GM10266 (cell line): Measurements from ENCODE around the gene GPR12.
"Not testable (repeated sequence)": the region's sequence is repeated elsewhere in the genome, so short reads cannot be mapped to it uniquely, and the experiment has no call there.

Experiments
- DNase-seq: peaks from one replicate; pipeline ENCODE4 v3.0.0; 2012; ENCODE audit errors: extremely low spot score
- CTCF ChIP-seq: IDR thresholded peaks from 2 replicates; pipeline ENCODE4 v1.5.1; 2012; ENCODE audit warnings: mild to moderate bottlenecking, low read depth; ENCODE audit not compliant: control insufficient read depth, insufficient read depth; ENCODE audit errors: missing control alignments

GPR12 gene

GRCh38 chr13:26747706-26748105 lies 12.9 kb downstream of the GPR12 start:
- DNase-seq: no peak
- TF ChIP-seq CTCF: no peak

GRCh38 chr13:26743971-26744370 lies 16.6 kb downstream of the GPR12 start:
- no peak for TF ChIP-seq CTCF
- no peak for DNase-seq

- TF ChIP-seq CTCF: no peak
- DNase-seq: no peak
Observed at GRCh38 chr13:26742691-26743358, 17.8 kb downstream of the GPR12 start.

GRCh38 chr13:26735677-26736076 lies 24.9 kb downstream of the GPR12 start:
- TF ChIP-seq CTCF: no peak
- DNase-seq: no peak

GRCh38 chr13:26727633-26728032 lies 33.0 kb downstream of the GPR12 start:
- no peak for DNase-seq
- no peak for TF ChIP-seq CTCF

GRCh38 chr13:26727122-26727521 lies 33.5 kb downstream of the GPR12 start:
- no peak for TF ChIP-seq CTCF

GRCh38 chr13:26726684-26727083 lies 33.9 kb downstream of the GPR12 start:
- DNase-seq: no peak
- no peak for TF ChIP-seq CTCF

More at GRCh38 chr13:26727122-26727521, 33.5 kb downstream of the GPR12 start:
- DNase-seq: no peak

- DNase-seq: not testable (repeated sequence)
Observed at GRCh38 chr13:26723620-26724019, 37.0 kb downstream of the GPR12 start.
